Caco-2 (cell line): ENCODE measurements around the gene GLDC. TPM values are rescaled to one million over a fixed set of nuclear protein-coding genes. Genes with fewer than 3 reads are reported as not detected.
A peak's percentile ranks its signal among the peaks of the same experiment; 100 is the strongest.

Experiments used
- BruUV-seq: library from RNA; stranded (reverse); fragments of 400-500 nt; replicated peaks from 2 replicates; lab custom pipeline; 2021; lab: Mats Ljungman, UMichigan
- CTCF ChIA-PET: fragments of 300-600 bp; sonication (Branson Sonifier 250); formaldehyde crosslinking; loops from one replicate; lab custom pipeline; 2022; ENCODE audit warnings: antibody characterized with exemption; lab: Charles Lee
- POLR2A ChIA-PET: fragments of 300-600 bp; sonication (Branson Sonifier 250); formaldehyde crosslinking; loops from one replicate; lab custom pipeline; 2022; ENCODE audit warnings: antibody characterized with exemption; lab: Charles Lee
- DNase-seq, 2 experiments: peaks; one replicate each; pipeline versions ENCODE4 v3.0.0 to v3.0.0-alpha.2; 2020 to 2022
- H3K27me3 ChIP-seq: replicated peaks from 2 replicates; pipeline ENCODE4 v1.6.0; 2011; ENCODE audit warnings: low read length; ENCODE audit not compliant: control insufficient read depth, insufficient read depth
- H3K36me3 ChIP-seq: 2 replicates; pipeline ENCODE4 v1.5.1; 2011; ENCODE audit warnings: low read length; ENCODE audit not compliant: control insufficient read depth, insufficient read depth
- H3K4me1 ChIP-seq: fragments of 250-450 bp; sonication (Bioruptor Pico); 2 replicates; pipeline ENCODE4 v1.5.1; 2020; ENCODE audit warnings: mild to moderate bottlenecking
- H3K4me3 ChIP-seq: 2 replicates; pipeline ENCODE4 v1.5.1; 2011; ENCODE audit warnings: low read depth, mild to moderate bottlenecking, control low read depth, low read length
- H3K9me3 ChIP-seq: fragments of 250-450 bp; sonication (Bioruptor Pico); 2 replicates; pipeline ENCODE4 v1.5.1; 2020; ENCODE audit warnings: mild to moderate bottlenecking, moderate library complexity
- H3K27ac Mint-ChIP-seq: one replicate; pipeline ENCODE4 v1.8.0; 2022; ENCODE audit warnings: mixed read lengths; ENCODE audit not compliant: unreplicated experiment
- H3K27me3 Mint-ChIP-seq: one replicate; pipeline ENCODE4 v1.8.0; 2022; ENCODE audit warnings: mixed read lengths; ENCODE audit not compliant: insufficient read depth, unreplicated experiment
- H3K36me3 Mint-ChIP-seq: one replicate; pipeline ENCODE4 v1.8.0; 2022; ENCODE audit warnings: mild to moderate bottlenecking, mixed read lengths; ENCODE audit not compliant: insufficient read depth, unreplicated experiment
- H3K4me1 Mint-ChIP-seq: one replicate; pipeline ENCODE4 v1.8.0; 2022; ENCODE audit warnings: low read depth, mixed read lengths; ENCODE audit not compliant: unreplicated experiment
- H3K4me3 Mint-ChIP-seq: one replicate; pipeline ENCODE4 v1.8.0; 2022; ENCODE audit warnings: mild to moderate bottlenecking, moderate library complexity, mixed read lengths; ENCODE audit not compliant: unreplicated experiment
- H3K9me3 Mint-ChIP-seq: one replicate; pipeline ENCODE4 v1.8.0; 2022; ENCODE audit warnings: mixed read lengths; ENCODE audit not compliant: unreplicated experiment
- intact Hi-C: fragments of 100-400 bp; cut with micrococcal nuclease; formaldehyde crosslinking; loops from one replicate; pipeline ENCODE4 v1.10.0; 2022; ENCODE audit not compliant: unreplicated experiment
- total RNA-seq: library from RNA; stranded (reverse); gene quantifications from 2 replicates; pipeline ENCODE4 v1.2.3, GENCODE V29; 2022
- TF ChIP-seq, protein P1 (sequence below), 2 experiments: fragments of 200-600 bp in 1 of 2; IDR thresholded peaks; 1 replicate in 1 of 2; 2 replicates in 1 of 2; pipeline versions ENCODE4 v1.5.1 to v1.8.0; 2011 to 2022; ENCODE audit warnings: antibody characterized with exemption in 1 of 2, control low read depth in 1 of 2, inconsistent platforms in 1 of 2, low read depth in 1 of 2, low read length in 1 of 2, mild to moderate bottlenecking in 1 of 2, moderate library complexity in 1 of 2; ENCODE audit not compliant: insufficient read depth in 1 of 2, severe bottlenecking in 1 of 2, unreplicated experiment in 1 of 2

The GLDC gene
- total RNA-seq, 1 experiment from 2014 or later = 320 TPM

DNA sequence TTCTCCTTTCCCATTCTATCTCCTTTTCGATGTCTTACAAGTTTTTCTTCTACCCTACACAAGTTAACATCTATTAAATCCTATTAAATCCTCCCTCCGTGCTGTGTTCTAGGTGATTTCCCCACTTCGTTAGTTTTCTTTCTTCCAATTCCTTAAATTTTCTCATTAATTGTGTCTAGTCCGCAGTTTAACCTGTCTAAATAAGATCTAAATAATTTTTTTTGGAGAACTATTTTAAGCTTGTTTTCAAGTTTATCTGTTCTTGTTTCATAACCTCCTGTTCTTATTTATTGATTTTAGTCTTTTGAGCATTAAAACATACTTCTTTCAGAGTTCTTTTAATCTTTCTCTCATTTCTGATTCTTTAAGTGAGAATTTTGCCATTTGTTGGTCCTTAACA lies 123.3 kb downstream of the GLDC start:
- intact Hi-C loops = no loop called here

DNA sequence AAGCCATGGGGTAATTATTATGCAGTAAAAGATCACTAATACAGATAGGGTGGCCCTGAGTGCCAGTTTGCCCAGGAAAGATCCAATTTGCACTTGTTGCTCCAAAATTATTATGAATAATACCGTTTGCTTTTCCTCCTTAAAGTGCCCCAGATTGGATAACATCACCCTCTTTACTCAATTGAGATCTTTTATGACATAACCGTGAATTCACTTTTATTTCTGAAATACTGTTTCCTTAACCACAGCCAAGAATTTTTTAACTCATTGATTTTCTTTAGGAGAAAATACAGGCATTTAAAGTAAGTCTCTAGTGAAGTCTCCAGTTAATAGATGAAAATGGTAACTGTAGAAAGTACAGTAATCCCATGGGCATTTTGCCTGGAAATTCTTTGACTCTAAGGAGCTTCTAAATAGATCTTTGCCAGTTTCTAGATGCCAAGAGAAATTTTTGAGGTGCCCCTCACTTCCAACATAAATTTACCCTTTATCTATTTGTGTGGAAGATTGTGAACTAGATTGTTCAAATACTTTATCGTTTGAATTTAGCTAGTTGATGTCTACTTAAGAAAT lies 133.4 kb downstream of the GLDC start:
- Mint-ChIP-seq H3K4me1 (no peaks in the 10 kb centered on the region), H3K36me3 (peaks cover 1% of the 10 kb centered on the region), H3K9me3 (no peaks in the 10 kb centered on the region), H3K27me3 (no peaks in the 10 kb centered on the region), H3K4me3 (no peak overlapping the region), H3K27ac (no peak overlapping the region)
- DNase-seq = no peak
- BruUV-seq = no TSS peak
- TF ChIP-seq, protein P1, sequence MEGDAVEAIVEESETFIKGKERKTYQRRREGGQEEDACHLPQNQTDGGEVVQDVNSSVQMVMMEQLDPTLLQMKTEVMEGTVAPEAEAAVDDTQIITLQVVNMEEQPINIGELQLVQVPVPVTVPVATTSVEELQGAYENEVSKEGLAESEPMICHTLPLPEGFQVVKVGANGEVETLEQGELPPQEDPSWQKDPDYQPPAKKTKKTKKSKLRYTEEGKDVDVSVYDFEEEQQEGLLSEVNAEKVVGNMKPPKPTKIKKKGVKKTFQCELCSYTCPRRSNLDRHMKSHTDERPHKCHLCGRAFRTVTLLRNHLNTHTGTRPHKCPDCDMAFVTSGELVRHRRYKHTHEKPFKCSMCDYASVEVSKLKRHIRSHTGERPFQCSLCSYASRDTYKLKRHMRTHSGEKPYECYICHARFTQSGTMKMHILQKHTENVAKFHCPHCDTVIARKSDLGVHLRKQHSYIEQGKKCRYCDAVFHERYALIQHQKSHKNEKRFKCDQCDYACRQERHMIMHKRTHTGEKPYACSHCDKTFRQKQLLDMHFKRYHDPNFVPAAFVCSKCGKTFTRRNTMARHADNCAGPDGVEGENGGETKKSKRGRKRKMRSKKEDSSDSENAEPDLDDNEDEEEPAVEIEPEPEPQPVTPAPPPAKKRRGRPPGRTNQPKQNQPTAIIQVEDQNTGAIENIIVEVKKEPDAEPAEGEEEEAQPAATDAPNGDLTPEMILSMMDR (IDR thresholded peaks at IDR 0.05; ENCODE audit: insufficient read depth in 1 of 2, low read depth in 1 of 2, low read length in 1 of 2, severe bottlenecking in 1 of 2, unreplicated experiment in 1 of 2) = no peak
- intact Hi-C loops = no loop called here
- POLR2A ChIA-PET = interaction anchor here (0.8 kb wide), 1 partner anchor 150 kb away, joined by 10 read pairs; no protein-coding TSS in a partner anchor
- Histone ChIP-seq H3K4me1 (no peaks in the 10 kb centered on the region), H3K4me3 (no peak overlapping the region), H3K27me3 (no peaks in the 10 kb centered on the region), H3K36me3 (no peaks in the 10 kb centered on the region), H3K9me3 (no peaks in the 10 kb centered on the region)
- CTCF ChIA-PET = no interaction called here

More for the DNA sequence above, 123.3 kb downstream of the GLDC start:
- no peaks in the 10 kb centered on the region for H3K36me3 ChIP-seq
- no peak overlapping the region for H3K4me3 ChIP-seq
- DNase-seq = no peak
- H3K9me3 ChIP-seq = no peaks in the 10 kb centered on the region
- no peak overlapping the region for H3K27ac Mint-ChIP-seq
- H3K27me3 ChIP-seq = no peaks in the 10 kb centered on the region
- H3K27me3 Mint-ChIP-seq = no peaks in the 10 kb centered on the region
- ChIA-PET CTCF (no interaction called here), POLR2A (no interaction called here)
- no peaks in the 10 kb centered on the region for H3K4me1 ChIP-seq
- no peak overlapping the region for H3K4me3 Mint-ChIP-seq
- H3K4me1 Mint-ChIP-seq = no peaks in the 10 kb centered on the region
- peaks cover 19% of the 10 kb centered on the region for H3K36me3 Mint-ChIP-seq
- TF ChIP-seq, protein P1 (IDR thresholded peaks at IDR 0.05; ENCODE audit: insufficient read depth in 1 of 2, low read depth in 1 of 2, low read length in 1 of 2, severe bottlenecking in 1 of 2, unreplicated experiment in 1 of 2) = no peak
- H3K9me3 Mint-ChIP-seq = no peaks in the 10 kb centered on the region
- no TSS peak for BruUV-seq

DNA sequence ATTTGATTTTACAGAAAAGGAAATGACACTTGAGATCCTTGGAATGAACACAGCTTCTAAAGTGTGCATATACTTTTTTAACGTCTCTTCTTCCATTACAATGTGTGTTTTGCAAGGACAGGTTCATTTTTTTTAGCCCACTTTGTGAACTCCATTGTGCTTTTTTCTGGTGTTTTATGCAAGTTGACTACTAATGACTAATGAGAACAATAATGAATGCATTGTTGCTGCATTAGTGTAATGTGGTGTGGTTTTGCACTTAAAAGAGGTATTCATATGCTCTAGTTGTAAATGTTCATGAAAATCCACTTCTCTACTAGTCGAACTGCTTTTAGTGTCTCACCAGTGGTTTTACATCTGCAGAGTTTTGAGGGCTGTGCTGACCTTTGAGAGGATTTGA lies 139.0 kb downstream of the GLDC start:
- no peak for DNase-seq
- BruUV-seq = TSS peak; percentile 25
- intact Hi-C loops = no loop called here
- ChIA-PET CTCF (interaction anchor here (0.5 kb wide), 1 partner anchor 233 kb away, joined by 4 read pairs; no protein-coding TSS in a partner anchor), POLR2A (no interaction called here)
- Histone ChIP-seq H3K4me3 (no peak overlapping the region), H3K4me1 (no peaks in the 10 kb centered on the region), H3K27me3 (no peaks in the 10 kb centered on the region), H3K9me3 (no peaks in the 10 kb centered on the region), H3K36me3 (no peaks in the 10 kb centered on the region)
- H3K36me3 Mint-ChIP-seq = peaks cover 20% of the 10 kb centered on the region
- no peaks in the 10 kb centered on the region for H3K27me3 Mint-ChIP-seq
- H3K4me3 Mint-ChIP-seq = no peak overlapping the region
- no peaks in the 10 kb centered on the region for H3K4me1 Mint-ChIP-seq
- H3K27ac Mint-ChIP-seq = no peak overlapping the region
- H3K9me3 Mint-ChIP-seq = no peaks in the 10 kb centered on the region
- TF ChIP-seq, protein P1 (IDR thresholded peaks at IDR 0.05; ENCODE audit: insufficient read depth in 1 of 2, low read depth in 1 of 2, low read length in 1 of 2, severe bottlenecking in 1 of 2, unreplicated experiment in 1 of 2) = no peak
